Measurements from ENCODE around the gene NISCH.

GRCh38 chr3:52407779-52408178 is 47.6 kb upstream of the NISCH start:
- TF ChIP-seq POLR2AphosphoS5 (IDR thresholded peaks at IDR 0.05; ENCODE audit: insufficient read depth, low read depth, low read length) (no peak), MYC (IDR thresholded peaks at IDR 0.05; ENCODE audit: low read depth, low read length) (no peak), JUN (IDR thresholded peaks at IDR 0.05; ENCODE audit: borderline replicate concordance, insufficient read depth, insufficient read length, low read depth) (no peak), EZH2 (IDR thresholded peaks at IDR 0.05; ENCODE audit: borderline replicate concordance, low read depth, low read length, severe bottlenecking) (no peak)
- TF ChIP-seq, protein P1, sequence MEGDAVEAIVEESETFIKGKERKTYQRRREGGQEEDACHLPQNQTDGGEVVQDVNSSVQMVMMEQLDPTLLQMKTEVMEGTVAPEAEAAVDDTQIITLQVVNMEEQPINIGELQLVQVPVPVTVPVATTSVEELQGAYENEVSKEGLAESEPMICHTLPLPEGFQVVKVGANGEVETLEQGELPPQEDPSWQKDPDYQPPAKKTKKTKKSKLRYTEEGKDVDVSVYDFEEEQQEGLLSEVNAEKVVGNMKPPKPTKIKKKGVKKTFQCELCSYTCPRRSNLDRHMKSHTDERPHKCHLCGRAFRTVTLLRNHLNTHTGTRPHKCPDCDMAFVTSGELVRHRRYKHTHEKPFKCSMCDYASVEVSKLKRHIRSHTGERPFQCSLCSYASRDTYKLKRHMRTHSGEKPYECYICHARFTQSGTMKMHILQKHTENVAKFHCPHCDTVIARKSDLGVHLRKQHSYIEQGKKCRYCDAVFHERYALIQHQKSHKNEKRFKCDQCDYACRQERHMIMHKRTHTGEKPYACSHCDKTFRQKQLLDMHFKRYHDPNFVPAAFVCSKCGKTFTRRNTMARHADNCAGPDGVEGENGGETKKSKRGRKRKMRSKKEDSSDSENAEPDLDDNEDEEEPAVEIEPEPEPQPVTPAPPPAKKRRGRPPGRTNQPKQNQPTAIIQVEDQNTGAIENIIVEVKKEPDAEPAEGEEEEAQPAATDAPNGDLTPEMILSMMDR (IDR thresholded peaks at IDR 0.05; ENCODE audit: extremely low read depth in 1 of 2, insufficient read depth in 1 of 2, low read depth in 1 of 2, low read length in 2 of 2) = no peak

Measured in endothelial cell of umbilical vein (primary cell).